PC-9 (cell line): ENCODE measurements around the gene CLEC9A. TPM values are rescaled to one million over a fixed set of nuclear protein-coding genes. Genes with fewer than 3 reads are reported as not detected.

Experiments
- BruUV-seq: library from RNA; stranded (reverse); fragments of 400-500 nt; replicated peaks from 2 replicates; lab custom pipeline; 2021; lab: Mats Ljungman, UMichigan
- CTCF ChIA-PET: fragments of 300-600 bp; sonication (Branson Sonifier 250); formaldehyde crosslinking; loops from one replicate; lab custom pipeline; 2022; ENCODE audit warnings: antibody characterized with exemption; lab: Charles Lee
- POLR2A ChIA-PET: fragments of 300-600 bp; sonication (Branson Sonifier 250); formaldehyde crosslinking; loops from one replicate; lab custom pipeline; 2022; ENCODE audit warnings: antibody characterized with exemption; ENCODE audit not compliant: unreplicated experiment; lab: Charles Lee
- DNase-seq, 2 experiments: peaks; one replicate each; pipeline versions ENCODE4 v3.0.0 to v3.0.0-alpha.2; 2015 to 2022; ENCODE audit warnings: mixed read lengths in 1 of 2
- H2AFZ ChIP-seq: fragments of 200-600 bp; sonication (generic); 2 replicates; pipeline ENCODE4 v1.8.1; 2017; ENCODE audit warnings: antibody characterized with exemption
- H3F3A ChIP-seq: fragments of 200-600 bp; sonication (generic); 2 replicates; pipeline ENCODE4 v1.8.1; 2017; ENCODE audit warnings: antibody characterized with exemption, mild to moderate bottlenecking, low read depth; ENCODE audit not compliant: insufficient read depth
- H3K27ac ChIP-seq: fragments of 200-600 bp; sonication (generic); 2 replicates; pipeline ENCODE4 v1.6.1; 2016; ENCODE audit warnings: mixed run types
- H3K27me3 ChIP-seq: fragments of 200-600 bp; sonication (generic); 2 replicates; pipeline ENCODE4 v1.6.1; 2016; ENCODE audit warnings: low read depth, mixed run types; ENCODE audit not compliant: insufficient read depth
- H3K36me3 ChIP-seq: fragments of 200-600 bp; sonication (generic); 2 replicates; pipeline ENCODE4 v1.6.1; 2016; ENCODE audit warnings: low read depth, mixed run types
- H3K4me1 ChIP-seq: fragments of 200-600 bp; sonication (generic); replicated peaks from 2 replicates; pipeline ENCODE4 v1.6.1; 2016; ENCODE audit warnings: mixed run types; ENCODE audit not compliant: insufficient read depth
- H3K4me2 ChIP-seq: fragments of 200-600 bp; sonication (generic); 2 replicates; pipeline ENCODE4 v1.6.1; 2017; ENCODE audit warnings: mixed run types
- H3K4me3 ChIP-seq: fragments of 200-600 bp; sonication (generic); 2 replicates; pipeline ENCODE4 v1.6.1; 2016; ENCODE audit warnings: mixed run types
- H3K79me2 ChIP-seq: fragments of 200-600 bp; sonication (generic); 2 replicates; pipeline ENCODE4 v1.6.1; 2017; ENCODE audit warnings: low read depth, mixed run types
- H3K9me2 ChIP-seq: fragments of 200-600 bp; sonication (generic); 2 replicates; pipeline ENCODE4 v1.8.1; 2017; ENCODE audit warnings: mild to moderate bottlenecking; ENCODE audit not compliant: insufficient read depth
- H3K9me3 ChIP-seq: fragments of 200-600 bp; sonication (generic); 2 replicates; pipeline ENCODE4 v1.8.1; 2016; ENCODE audit warnings: low read depth; ENCODE audit not compliant: insufficient read depth
- H4K20me1 ChIP-seq: fragments of 200-600 bp; sonication (generic); 2 replicates; pipeline ENCODE4 v1.8.1; 2017; ENCODE audit not compliant: insufficient read depth
- CTCF ChIP-seq: fragments of 200-600 bp; sonication (generic); conservative IDR thresholded peaks from 2 replicates; pipeline ENCODE4 v1.6.1; 2017; ENCODE audit warnings: mixed run types, antibody characterized with exemption, mild to moderate bottlenecking, moderate library complexity
- EZH2 ChIP-seq: fragments of 200-600 bp; sonication (generic); IDR thresholded peaks from 2 replicates; pipeline ENCODE4 v1.8.0; 2017; ENCODE audit warnings: antibody characterized with exemption, low read depth
- intact Hi-C: fragments of 100-400 bp; cut with micrococcal nuclease; formaldehyde crosslinking; loops from one replicate; pipeline ENCODE4 v1.10.0; 2022; ENCODE audit not compliant: unreplicated experiment
- total RNA-seq: library from RNA; stranded (reverse); gene quantifications from 2 replicates; pipeline ENCODE4 v1.2.3, GENCODE V29; 2021

CLEC9A gene
- total RNA-seq, 1 experiment from 2014 or later: not detected

GRCh38 chr12:10110256-10110844 is 79.9 kb downstream of the CLEC9A start:
- H3K4me1 ChIP-seq: peaks cover 11% of the 10 kb centered on the region
- H3K4me3 ChIP-seq: no peak overlapping the region
- CTCF ChIA-PET: no interaction called here
- no peak overlapping the region for H3K27ac ChIP-seq
- H2AFZ ChIP-seq: no peak overlapping the region
- H3K36me3 ChIP-seq: no peaks in the 10 kb centered on the region
- no peaks in the 10 kb centered on the region for H3F3A ChIP-seq
- H4K20me1 ChIP-seq: no peaks in the 10 kb centered on the region
- no peaks in the 10 kb centered on the region for H3K27me3 ChIP-seq
- no peaks in the 10 kb centered on the region for H3K9me2 ChIP-seq
- no peak overlapping the region for H3K4me2 ChIP-seq
- intact Hi-C loops: no loop called here
- no peaks in the 10 kb centered on the region for H3K79me2 ChIP-seq
- no peak for DNase-seq
- no peaks in the 10 kb centered on the region for H3K9me3 ChIP-seq
- no TSS peak for BruUV-seq
- TF ChIP-seq CTCF (no peak), EZH2 (no peak)
- POLR2A ChIA-PET: no interaction called here

GRCh38 chr12:10111451-10111850 is 81.0 kb downstream of the CLEC9A start:
- intact Hi-C loops: no loop called here
- H3K36me3 ChIP-seq: no peaks in the 10 kb centered on the region
- H3K9me3 ChIP-seq: no peaks in the 10 kb centered on the region
- peaks cover 11% of the 10 kb centered on the region for H3K4me1 ChIP-seq
- ChIA-PET CTCF (no interaction called here), POLR2A (interaction anchor here (0.7 kb wide), 1 partner anchor 8 kb away, joined by 3 read pairs; no protein-coding TSS in a partner anchor)
- no peaks in the 10 kb centered on the region for H3K9me2 ChIP-seq
- no peak for TF ChIP-seq EZH2
- no peak for TF ChIP-seq CTCF
- H3K79me2 ChIP-seq: no peaks in the 10 kb centered on the region
- H3K4me3 ChIP-seq: no peak overlapping the region
- no peaks in the 10 kb centered on the region for H3F3A ChIP-seq
- DNase-seq: no peak
- H3K27me3 ChIP-seq: no peaks in the 10 kb centered on the region
- H4K20me1 ChIP-seq: no peaks in the 10 kb centered on the region
- H3K27ac ChIP-seq: no peak overlapping the region
- H2AFZ ChIP-seq: no peak overlapping the region
- no TSS peak for BruUV-seq
- no peak overlapping the region for H3K4me2 ChIP-seq

GRCh38 chr12:10113075-10113474 is 82.6 kb downstream of the CLEC9A start:
- peak overlapping the region; percentile 35 for H3K4me2 ChIP-seq
- POLR2A ChIA-PET: interaction anchor here (0.6 kb wide), 1 partner anchor 829 kb away, joined by 3 read pairs; no protein-coding TSS in a partner anchor
- peak overlapping the region; percentile 63; the same call in 1 of the 2 replicates for H2AFZ ChIP-seq
- no peaks in the 10 kb centered on the region for H4K20me1 ChIP-seq
- CTCF ChIA-PET: no interaction called here
- H3K36me3 ChIP-seq: no peaks in the 10 kb centered on the region
- no TSS peak for BruUV-seq
- H3K79me2 ChIP-seq: no peaks in the 10 kb centered on the region
- H3K4me1 ChIP-seq: peaks cover 11% of the 10 kb centered on the region
- DNase-seq: no peak
- intact Hi-C loops: no loop called here
- peak overlapping the region; percentile 12; the same call in 1 of the 2 replicates for H3K27ac ChIP-seq
- H3K27me3 ChIP-seq: no peaks in the 10 kb centered on the region
- no peaks in the 10 kb centered on the region for H3K9me2 ChIP-seq
- H3F3A ChIP-seq: no peaks in the 10 kb centered on the region
- H3K9me3 ChIP-seq: no peaks in the 10 kb centered on the region
- TF ChIP-seq EZH2 (no peak), CTCF (no peak)
- H3K4me3 ChIP-seq: no peak overlapping the region
